Ovary (tissue), 9 donors: ENCODE results near the gene TRPM3. TPM values are rescaled to one million over a fixed set of nuclear protein-coding genes. Genes with fewer than 3 reads are reported as not detected.

Experiments used
- DNase-seq, 5 donors: peaks; one replicate each; pipeline ENCODE4 v3.0.0-alpha.2; 2019 to 2020
- H3K27ac ChIP-seq, 2 donors: fragments of 200-600 bp; one replicate each; pipeline versions ENCODE4 v1.5.1 to v1.8.0; 2019 to 2022
- H3K27me3 ChIP-seq: fragments of 200-600 bp; one replicate; pipeline ENCODE4 v1.8.0; 2022
- H3K36me3 ChIP-seq: fragments of 200-600 bp; sonication (generic); one replicate; pipeline ENCODE4 v1.5.1; 2019
- H3K4me1 ChIP-seq: one replicate; pipeline ENCODE4 v1.8.1; 2013; ENCODE audit warnings: mild to moderate bottlenecking, moderate library complexity; ENCODE audit not compliant: insufficient read depth
- H3K4me3 ChIP-seq: fragments of 200-600 bp; sonication (generic); one replicate; pipeline ENCODE4 v1.5.1; 2017
- H3K9me3 ChIP-seq, 2 donors: fragments of 200-600 bp in 1 of 2; sonication (generic) in 1 of 2; one replicate each; pipeline versions ENCODE4 v1.5.1 to v1.8.1; 2013 to 2019; ENCODE audit warnings: mild to moderate bottlenecking in 1 of 2, moderate library complexity in 1 of 2
- EP300 ChIP-seq: sonication (generic); formaldehyde crosslinking; IDR thresholded peaks from one replicate; pipeline ENCODE4 v1.6.1; 2017; ENCODE audit warnings: antibody characterized with exemption
- POLR2A ChIP-seq: fragments of 450-650 bp; IDR thresholded peaks from one replicate; pipeline ENCODE4 v1.6.1; 2017; ENCODE audit warnings: antibody characterized with exemption, mild to moderate bottlenecking, moderate library complexity
- whole genome bisulfite sequencing, 3 donors: extraction: QIAGEN DNeasy Blood & Tissue Kit in 1 of 3; methylation state at CpG; one replicate each; pipeline versions ENCODE4 v1.1.5 to v1.1.7; 2013 to 2017; 5-methylcytosine and 5-hydroxymethylcytosine counted together
- intact Hi-C, 4 donors: fragments of 100-400 bp; cut with DNase I; formaldehyde crosslinking; loops; one replicate each; pipeline versions ENCODE4 v1.11.0 to v1.15.1; 2022 to 2023
- polyA plus RNA-seq, 2 donors: library from polyadenylated mRNA; stranded (reverse); fragments of 200-250 nt in 1 of 2; fragments of 350-450 nt in 1 of 2; fragmentation: Illumina TruSeq in 1 of 2; extraction: RNeasy Lipid Tissue Mini Kit (QIAGEN cat#74804) in 1 of 2; gene quantifications; one replicate each; pipeline ENCODE4 v1.2.3, GENCODE V29; 2013 to 2014
- total RNA-seq, 7 donors: library from RNA; depleted of rRNA in 2 of 7; stranded (reverse); fragments of >200 nt in 2 of 7; fragmentation: NEBNext Ultra II Directional in 3 of 7; extraction: Animal tissue kit (Norgen Biotek cat#: 25700) in 3 of 7; gene quantifications; one replicate each; pipeline versions ENCODE4 v1.1.0 to v1.2.4, GENCODE V29; 2016 to 2023
- TF ChIP-seq, protein P1 (sequence below), 3 donors: fragments of 450-650 bp in 2 of 3; fragments of 200-600 bp in 1 of 3; IDR thresholded peaks; one replicate each; pipeline versions ENCODE4 v1.5.1 to v1.8.0; 2016 to 2022; ENCODE audit warnings: antibody characterized with exemption in 3 of 3, mild to moderate bottlenecking in 1 of 3
- donor health status: DM: no; HTN: no; CAD: no; lungs with moderate emphysema.
- donor health status: DM: no; HTN: no; CAD: no.
- donor health status: Bipolar disorder and iron deficiency.
- donor health status: DM: yes; HTN: yes; CAD: no.
- donor health status: DM: no; HTN: no; CAD: no.
- donor health status: DM: yes; HTN: yes; CAD: no.

The TRPM3 gene
- total and polyA plus RNA-seq, 9 donors = 0.80 to 18.5 (median 4.6) TPM

DNA sequence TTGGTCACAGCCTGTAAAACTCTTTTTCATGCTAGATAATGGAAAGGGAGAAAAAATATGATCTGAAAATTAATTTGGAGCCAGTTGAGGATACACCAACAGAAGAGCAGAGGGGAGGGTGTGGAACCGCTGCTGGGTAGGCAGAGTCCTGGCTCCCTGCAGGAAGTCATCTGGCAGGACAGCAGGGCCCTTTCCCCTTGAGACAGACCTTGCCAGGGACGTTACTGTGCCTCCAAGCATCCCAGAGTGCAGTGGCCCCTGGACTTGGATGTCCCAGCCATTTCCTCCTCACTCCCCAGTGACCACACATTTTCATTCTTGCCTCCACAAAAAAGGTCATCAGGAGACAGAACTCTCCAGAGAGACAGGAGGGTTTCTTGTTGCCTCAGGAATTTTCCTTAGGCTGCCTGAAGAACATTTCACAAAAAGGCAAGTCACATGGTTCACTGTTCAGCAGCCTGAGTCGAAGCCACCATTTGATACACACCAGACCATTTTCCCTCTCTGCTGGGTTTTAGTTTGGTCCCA, 5.9 kb downstream of the TRPM3 start:
- WGBS, 3 donors = 74 to 79% (median 76%) methylated on average over 3 of the region's 3 CpGs
- Histone ChIP-seq H3K27ac (no peak overlapping the region), H3K9me3 (no peaks in the 10 kb centered on the region), H3K4me3 (no peak overlapping the region), H3K27me3 (no peaks in the 10 kb centered on the region), H3K4me1 (no peaks in the 10 kb centered on the region), H3K36me3 (no peaks in the 10 kb centered on the region)
- TF ChIP-seq EP300 (no peak), POLR2A (no peak)
- TF ChIP-seq, protein P1, sequence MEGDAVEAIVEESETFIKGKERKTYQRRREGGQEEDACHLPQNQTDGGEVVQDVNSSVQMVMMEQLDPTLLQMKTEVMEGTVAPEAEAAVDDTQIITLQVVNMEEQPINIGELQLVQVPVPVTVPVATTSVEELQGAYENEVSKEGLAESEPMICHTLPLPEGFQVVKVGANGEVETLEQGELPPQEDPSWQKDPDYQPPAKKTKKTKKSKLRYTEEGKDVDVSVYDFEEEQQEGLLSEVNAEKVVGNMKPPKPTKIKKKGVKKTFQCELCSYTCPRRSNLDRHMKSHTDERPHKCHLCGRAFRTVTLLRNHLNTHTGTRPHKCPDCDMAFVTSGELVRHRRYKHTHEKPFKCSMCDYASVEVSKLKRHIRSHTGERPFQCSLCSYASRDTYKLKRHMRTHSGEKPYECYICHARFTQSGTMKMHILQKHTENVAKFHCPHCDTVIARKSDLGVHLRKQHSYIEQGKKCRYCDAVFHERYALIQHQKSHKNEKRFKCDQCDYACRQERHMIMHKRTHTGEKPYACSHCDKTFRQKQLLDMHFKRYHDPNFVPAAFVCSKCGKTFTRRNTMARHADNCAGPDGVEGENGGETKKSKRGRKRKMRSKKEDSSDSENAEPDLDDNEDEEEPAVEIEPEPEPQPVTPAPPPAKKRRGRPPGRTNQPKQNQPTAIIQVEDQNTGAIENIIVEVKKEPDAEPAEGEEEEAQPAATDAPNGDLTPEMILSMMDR (IDR thresholded peaks at IDR 0.05) = no peak
- intact Hi-C loops = no loop called here
- no peak for DNase-seq

DNA sequence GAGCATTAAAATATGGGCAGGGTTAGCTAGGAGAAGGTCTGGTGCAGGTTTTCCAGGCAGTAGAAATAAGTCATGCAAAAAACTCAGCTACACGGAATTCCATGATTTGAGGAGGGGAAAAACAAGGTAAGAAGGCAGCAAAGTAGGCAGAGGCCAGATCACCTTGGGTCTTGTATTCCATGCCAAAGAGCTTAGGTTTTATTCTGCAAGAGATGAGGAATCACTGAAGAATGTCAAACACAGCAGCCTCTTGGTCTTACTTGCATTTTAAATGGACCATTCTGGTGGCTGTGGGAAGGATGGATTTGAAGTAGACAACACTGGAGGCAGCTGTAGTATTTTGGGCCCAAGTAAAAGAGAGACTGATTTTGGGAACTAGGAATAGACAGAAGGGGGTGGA, 8.6 kb downstream of the TRPM3 start:
- Histone ChIP-seq H3K36me3 (no peaks in the 10 kb centered on the region), H3K27me3 (no peaks in the 10 kb centered on the region), H3K27ac (no peak overlapping the region), H3K4me3 (no peak overlapping the region), H3K4me1 (no peaks in the 10 kb centered on the region), H3K9me3 (no peaks in the 10 kb centered on the region)
- DNase-seq = no peak
- TF ChIP-seq, protein P1 (IDR thresholded peaks at IDR 0.05) = no peak
- no peak for TF ChIP-seq EP300
- TF ChIP-seq POLR2A = no peak
- WGBS, 3 donors = 72 to 86% (median 84%) methylated on average over 1 of the region's 1 CpG
- intact Hi-C loops = no loop called here

DNA sequence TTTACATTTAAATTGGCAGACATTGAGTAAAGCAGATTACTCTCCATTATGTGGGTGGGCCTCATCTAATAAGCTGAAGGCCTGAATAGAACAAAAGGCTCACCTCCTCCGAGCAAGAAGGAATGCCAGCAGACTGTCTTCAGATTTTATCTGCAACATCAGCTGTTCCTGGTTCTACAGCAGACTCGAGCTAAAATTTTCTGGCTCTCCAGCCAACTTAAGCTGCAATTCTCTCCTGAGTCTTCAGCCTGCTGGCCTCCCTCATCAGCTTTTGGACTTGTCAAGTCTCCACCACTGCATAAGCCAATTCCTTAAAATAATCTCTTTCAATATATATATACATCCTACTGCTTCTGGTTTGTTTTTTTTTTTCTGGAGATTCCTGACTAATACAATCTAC, 12.5 kb downstream of the TRPM3 start:
- Histone ChIP-seq H3K4me1 (no peaks in the 10 kb centered on the region), H3K4me3 (no peak overlapping the region), H3K9me3 (no peaks in the 10 kb centered on the region), H3K27ac (no peak overlapping the region), H3K27me3 (no peaks in the 10 kb centered on the region), H3K36me3 (no peaks in the 10 kb centered on the region)
- DNase-seq = no peak
- intact Hi-C loops = no loop called here
- 19 to 34% (median 22%) methylated on average over 2 of the region's 2 CpGs for WGBS, 3 donors
- no peak for TF ChIP-seq EP300
- TF ChIP-seq POLR2A = no peak
- TF ChIP-seq, protein P1 (IDR thresholded peaks at IDR 0.05) = no peak

DNA sequence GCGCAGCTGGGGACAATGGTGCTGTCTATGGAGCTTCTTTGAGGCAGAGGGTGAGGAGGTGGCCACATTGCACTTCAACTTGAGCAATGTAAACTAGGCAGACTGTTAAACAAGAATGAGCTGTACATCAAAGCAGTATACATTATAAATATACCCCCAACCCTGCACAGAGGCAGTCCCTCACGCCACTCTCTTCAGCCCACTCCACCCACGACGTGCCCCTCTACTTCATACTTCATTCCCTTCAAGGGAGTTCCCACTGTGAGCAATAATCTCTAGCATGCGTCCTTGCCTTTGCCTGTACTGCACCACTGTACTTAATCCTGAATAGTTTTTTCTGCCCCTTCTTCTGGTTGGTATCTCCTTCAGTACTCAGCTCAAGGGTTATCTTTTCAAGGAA, 14.4 kb downstream of the TRPM3 start:
- WGBS, 3 donors = 80 to 82% (median 81%) methylated on average over 5 of the region's 5 CpGs
- intact Hi-C loops = no loop called here
- TF ChIP-seq, protein P1 (IDR thresholded peaks at IDR 0.05) = no peak
- TF ChIP-seq POLR2A (no peak), EP300 (no peak)
- Histone ChIP-seq H3K9me3 (no peaks in the 10 kb centered on the region), H3K36me3 (no peaks in the 10 kb centered on the region), H3K4me3 (no peak overlapping the region), H3K27ac (no peak overlapping the region), H3K4me1 (no peaks in the 10 kb centered on the region), H3K27me3 (no peaks in the 10 kb centered on the region)
- DNase-seq = no peak
